ENCODE results near the gene IL4I1. TPM values are rescaled to one million over a fixed set of nuclear protein-coding genes. Genes with fewer than 3 reads are reported as not detected.

IL4I1 gene
- total and polyA plus RNA-seq, 7 donors = 0.05 to 3.3 (median 0.39) TPM

- peak overlapping the region; percentile 28 for H3K27ac ChIP-seq
- 83 to 90% (median 89%) methylated on average over 16 to 17 of the region's 17 CpGs for WGBS, 3 donors
- DNase-seq = peak in 1 of 2 donors; percentile 15
- H3K4me1 ChIP-seq = peaks cover 42% of the 10 kb centered on the region
- no peak for TF ChIP-seq CTCF (IDR thresholded peaks at IDR 0.05)
- no peaks in the 10 kb centered on the region for H3K27me3 ChIP-seq (ENCODE audit: insufficient read depth in 3 of 3, low read length in 2 of 3)
- H3K9me3 ChIP-seq = no peaks in the 10 kb centered on the region
- ATAC-seq = no peak
- intact Hi-C loops (cut with DNase I) = no loop called here
- peaks cover 0 to 28% of the 10 kb centered on the region in 2 donors for H3K36me3 ChIP-seq (ENCODE audit: insufficient read depth in 1 of 2, low read depth in 1 of 2)
- no peak overlapping the region for H3K4me3 ChIP-seq
These were observed 25.2 kb downstream of the IL4I1 start for GRCh38 chr19:49871349-49871985.

- no peaks in the 10 kb centered on the region for H3K9me3 ChIP-seq
- ATAC-seq (no peak), DNase-seq (peak; percentile 33 to 61)
- peak overlapping the region; percentile 68 for H3K4me3 ChIP-seq
- peak overlapping the region; percentile 88 for H3K27ac ChIP-seq
- H3K4me1 ChIP-seq = peaks cover 48% of the 10 kb centered on the region
- no peak for TF ChIP-seq CTCF (IDR thresholded peaks at IDR 0.05)
- H3K27me3 ChIP-seq (ENCODE audit: insufficient read depth in 3 of 3, low read length in 2 of 3) = no peaks in the 10 kb centered on the region
- intact Hi-C loops (cut with DNase I) = no loop called here
- peaks cover 0 to 28% of the 10 kb centered on the region in 2 donors for H3K36me3 ChIP-seq (ENCODE audit: insufficient read depth in 1 of 2, low read depth in 1 of 2)
- 66 to 70% (median 68%) methylated on average over 15 of the region's 15 CpGs for WGBS, 3 donors
These were observed 26.3 kb downstream of the IL4I1 start for GRCh38 chr19:49870309-49870901.

GRCh38 chr19:49869484-49870308 is 27.0 kb downstream of the IL4I1 start:
- TF ChIP-seq CTCF (IDR thresholded peaks at IDR 0.05) = no peak
- peak; percentile 78 to 80 (median 80) for ATAC-seq
- H3K9me3 ChIP-seq = no peaks in the 10 kb centered on the region
- peak; percentile 93 to 98 for DNase-seq
- peak overlapping the region; percentile 94 for H3K27ac ChIP-seq
- intact Hi-C loops (cut with DNase I) = no loop called here
- 0 to 1% (median 1%) methylated on average over 47 to 67 of the region's 67 CpGs for WGBS, 3 donors
- peaks cover 48% of the 10 kb centered on the region for H3K4me1 ChIP-seq
- peaks cover 0 to 32% of the 10 kb centered on the region in 2 donors for H3K36me3 ChIP-seq (ENCODE audit: insufficient read depth in 1 of 2, low read depth in 1 of 2)
- H3K27me3 ChIP-seq (ENCODE audit: insufficient read depth in 3 of 3, low read length in 2 of 3) = no peaks in the 10 kb centered on the region
- H3K4me3 ChIP-seq = peak overlapping the region; percentile 77

GRCh38 chr19:49869009-49869483 is 27.6 kb downstream of the IL4I1 start:
- intact Hi-C loops (cut with DNase I) = no loop called here

More at GRCh38 chr19:49869009-49869483, 27.6 kb downstream of the IL4I1 start:
- H3K9me3 ChIP-seq = no peaks in the 10 kb centered on the region
- no peaks in the 10 kb centered on the region for H3K27me3 ChIP-seq (ENCODE audit: insufficient read depth in 3 of 3, low read length in 2 of 3)
- H3K4me1 ChIP-seq = peaks cover 41% of the 10 kb centered on the region
- DNase-seq (no peak), ATAC-seq (peak; percentile 12 to 34 (median 20))
- WGBS, 3 donors = 1 to 2% (median 1%) methylated on average over 15 of the region's 15 CpGs
- no peak for TF ChIP-seq CTCF (IDR thresholded peaks at IDR 0.05)
- peaks cover 0 to 33% of the 10 kb centered on the region in 2 donors for H3K36me3 ChIP-seq (ENCODE audit: insufficient read depth in 1 of 2, low read depth in 1 of 2)
- peak overlapping the region; percentile 94 for H3K27ac ChIP-seq
- H3K4me3 ChIP-seq = peak overlapping the region; percentile 77
